ENCODE data around the gene DHH. TPM values are rescaled to one million over a fixed set of nuclear protein-coding genes. Genes with fewer than 3 reads are reported as not detected.
A peak's percentile ranks its signal among the peaks of the same experiment; 100 is the strongest.
"Not testable (repeated sequence)": the region's sequence is repeated elsewhere in the genome, so short reads cannot be mapped to it uniquely, and the experiment has no call there.

DHH gene
- total RNA-seq, 2 donors from 2014 or later: 0.17 to 0.44 TPM

- no peak for ATAC-seq
- Mint-ChIP-seq H3K4me3 (no peak overlapping the region), H3K27ac (no peak overlapping the region), H3K27me3 (peaks cover 10% of the 10 kb centered on the region), H3K36me3 (ENCODE audit: low read depth) (no peaks in the 10 kb centered on the region), H3K4me1 (no peaks in the 10 kb centered on the region)
- DNase-seq: no peak
- H3K9me3 ChIP-seq (ENCODE audit: control insufficient read depth, low read length, poor library complexity, severe bottlenecking): no peaks in the 10 kb centered on the region
These were observed 14.8 kb downstream of the DHH start for GRCh38 chr12:49079793-49080192.

GRCh38 chr12:49070971-49071370 lies 23.6 kb downstream of the DHH start:
- H3K4me1 Mint-ChIP-seq: peaks cover 23% of the 10 kb centered on the region
- peaks cover 2% of the 10 kb centered on the region for H3K36me3 Mint-ChIP-seq (ENCODE audit: low read depth)
- no peaks in the 10 kb centered on the region for H3K27me3 Mint-ChIP-seq
- peak overlapping the region; percentile 99 for H3K4me3 Mint-ChIP-seq
- no peak for DNase-seq
- H3K27ac Mint-ChIP-seq: no peak overlapping the region
- no peaks in the 10 kb centered on the region for H3K9me3 ChIP-seq (ENCODE audit: control insufficient read depth, low read length, poor library complexity, severe bottlenecking)
- no peak for ATAC-seq

DNA sequence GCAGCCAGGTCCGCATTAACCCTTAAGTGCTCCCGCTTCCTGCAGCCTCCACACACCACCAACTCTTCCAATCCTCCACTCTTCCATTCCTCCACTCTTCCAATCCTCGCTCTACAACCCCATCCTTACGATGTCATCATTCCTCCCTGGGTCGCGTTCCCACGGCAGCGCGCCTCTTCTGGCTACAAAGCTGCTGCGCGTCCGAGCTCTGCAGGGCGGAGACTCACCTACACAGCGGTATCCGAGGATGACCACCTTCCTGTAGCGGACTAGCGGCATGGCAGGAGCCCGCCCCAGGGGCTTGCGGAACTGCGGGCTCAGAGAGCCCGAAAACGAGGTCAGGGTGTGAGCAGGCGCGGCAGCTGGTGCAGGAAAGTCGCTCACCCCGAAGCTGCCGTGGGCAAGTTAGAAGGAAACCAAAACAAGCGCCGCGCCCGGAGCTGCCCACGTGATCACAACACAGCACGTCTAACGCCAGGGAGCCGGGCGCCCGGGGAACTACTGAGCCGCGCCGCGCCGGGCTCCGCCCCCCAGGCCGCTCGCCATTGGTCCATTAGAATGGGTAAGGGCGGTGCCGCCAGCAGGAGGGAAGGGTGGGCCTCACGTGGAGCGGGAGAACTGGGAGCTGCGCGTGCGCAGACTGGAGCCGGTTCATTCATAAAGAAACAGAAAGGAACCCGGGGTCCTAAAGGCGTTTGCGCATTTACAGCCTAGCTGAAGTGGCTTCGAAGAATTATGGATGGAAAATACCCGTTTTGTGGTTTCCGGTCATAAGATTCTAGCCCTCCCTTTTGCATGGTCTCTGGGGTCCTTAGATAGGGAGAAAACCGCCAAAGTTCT lies 24.9 kb downstream of the DHH start, which contains the start of gene RHEBL1:
Gene RHEBL1 (minus strand): TSS at position 473 of the 840 bp plus-strand sequence. CDS start 194 bp downstream, at position 279.
- ATAC-seq (peak; percentile 99), DNase-seq (peak; percentile 95 to 99 (median 97))
- no peaks in the 10 kb centered on the region for H3K9me3 ChIP-seq (ENCODE audit: control insufficient read depth, low read length, poor library complexity, severe bottlenecking)
- Mint-ChIP-seq H3K27ac (peak within 1 kb of the TSS; percentile 100), H3K4me3 (peak within 1 kb of the TSS; percentile 99), H3K4me1 (peaks cover 23% of the 10 kb centered on the region), H3K36me3 (ENCODE audit: low read depth) (peaks cover 4% of the 10 kb centered on the region), H3K27me3 (no peaks in the 10 kb centered on the region)

DNA sequence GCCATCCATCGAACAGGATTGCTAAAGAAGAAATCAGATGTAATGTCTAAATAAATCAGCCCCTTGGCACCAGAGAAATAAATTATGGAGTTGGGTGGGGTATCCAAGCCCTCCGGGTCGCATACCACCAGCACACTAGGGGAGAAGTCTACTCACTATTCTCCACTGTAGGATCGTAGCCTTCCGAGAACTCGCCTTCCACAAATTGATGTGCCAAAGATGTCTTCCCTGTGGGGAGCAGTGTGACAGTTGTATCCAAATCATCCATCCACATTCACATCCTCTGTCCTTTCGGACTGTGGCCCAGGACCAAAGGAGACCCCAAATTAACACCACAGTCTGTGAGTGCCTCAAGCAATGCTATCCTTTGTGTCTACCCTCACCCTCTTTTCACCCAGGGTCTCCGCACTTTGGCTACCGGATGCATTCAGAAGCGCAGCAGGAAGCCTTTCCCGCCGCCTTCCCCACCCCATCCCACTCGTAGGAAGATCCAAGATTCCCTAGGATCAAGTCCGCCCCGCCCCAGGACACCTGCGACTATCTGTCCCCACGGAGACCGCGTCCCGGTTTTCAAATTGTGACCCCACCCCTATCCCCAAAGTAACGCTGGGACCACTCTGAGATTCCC lies 25.6 kb downstream of the DHH start:
- H3K36me3 Mint-ChIP-seq (ENCODE audit: low read depth): peaks cover 5% of the 10 kb centered on the region
- ATAC-seq (no peak), DNase-seq (no peak)
- H3K27me3 Mint-ChIP-seq: no peaks in the 10 kb centered on the region
- H3K4me1 Mint-ChIP-seq: peaks cover 24% of the 10 kb centered on the region
- no peaks in the 10 kb centered on the region for H3K9me3 ChIP-seq (ENCODE audit: control insufficient read depth, low read length, poor library complexity, severe bottlenecking)
- H3K27ac Mint-ChIP-seq: peak overlapping the region; percentile 100
- H3K4me3 Mint-ChIP-seq: peak overlapping the region; percentile 99

GRCh38 chr12:49066120-49066519 lies 28.5 kb downstream of the DHH start:
- no peaks in the 10 kb centered on the region for H3K9me3 ChIP-seq (ENCODE audit: control insufficient read depth, low read length, poor library complexity, severe bottlenecking)
- peaks cover 29% of the 10 kb centered on the region for H3K4me1 Mint-ChIP-seq
- DNase-seq: no peak
- no peaks in the 10 kb centered on the region for H3K27me3 Mint-ChIP-seq
- peaks cover 7% of the 10 kb centered on the region for H3K36me3 Mint-ChIP-seq (ENCODE audit: low read depth)
- no peak for ATAC-seq
- H3K4me3 Mint-ChIP-seq: no peak overlapping the region
- H3K27ac Mint-ChIP-seq: no peak overlapping the region

- DNase-seq (no peak), ATAC-seq (no peak)
- H3K4me3 Mint-ChIP-seq: no peak overlapping the region
- no peaks in the 10 kb centered on the region for H3K9me3 ChIP-seq (ENCODE audit: control insufficient read depth, low read length, poor library complexity, severe bottlenecking)
- peaks cover 7% of the 10 kb centered on the region for H3K36me3 Mint-ChIP-seq (ENCODE audit: low read depth)
- H3K27ac Mint-ChIP-seq: peak overlapping the region; percentile 41
- H3K4me1 Mint-ChIP-seq: peaks cover 23% of the 10 kb centered on the region
- no peaks in the 10 kb centered on the region for H3K27me3 Mint-ChIP-seq
These were observed 29.8 kb downstream of the DHH start for GRCh38 chr12:49064767-49065152.

- peaks cover 35% of the 10 kb centered on the region for H3K4me1 Mint-ChIP-seq
- H3K36me3 Mint-ChIP-seq (ENCODE audit: low read depth): not testable (repeated sequence)
These were observed 32.7 kb downstream of the DHH start for GRCh38 chr12:49061916-49062315.

DNA sequence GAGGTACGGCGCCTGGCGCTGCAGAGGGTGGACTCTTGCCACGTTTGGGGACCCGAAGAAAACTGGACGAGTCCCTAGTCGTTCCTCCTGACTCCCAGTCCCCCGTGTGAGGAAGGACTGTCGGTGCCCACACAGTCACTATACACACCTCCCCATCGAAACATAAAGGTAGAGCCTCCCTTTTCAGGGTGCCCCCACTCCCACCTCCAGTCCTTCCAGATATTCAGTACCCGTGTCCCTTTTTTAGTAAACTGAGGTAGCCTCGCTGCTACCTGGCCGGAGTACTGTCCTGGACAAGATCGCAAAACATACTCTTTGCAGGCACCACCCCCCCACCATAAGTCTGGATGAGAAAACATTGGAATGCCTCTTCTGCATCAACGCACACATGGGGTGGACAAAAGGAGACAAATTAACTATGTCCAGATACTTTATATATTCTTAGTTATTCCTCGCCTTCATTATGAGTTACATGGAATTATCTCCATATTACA lies 33.4 kb downstream of the DHH start:
- Mint-ChIP-seq H3K4me3 (peak overlapping the region; percentile 93), H3K4me1 (peaks cover 42% of the 10 kb centered on the region), H3K36me3 (ENCODE audit: low read depth) (peaks cover 4% of the 10 kb centered on the region), H3K27me3 (no peaks in the 10 kb centered on the region), H3K27ac (peak overlapping the region; percentile 92)
- DNase-seq (no peak), ATAC-seq (no peak)
- no peaks in the 10 kb centered on the region for H3K9me3 ChIP-seq (ENCODE audit: control insufficient read depth, low read length, poor library complexity, severe bottlenecking)

More at GRCh38 chr12:49061916-49062315, 32.7 kb downstream of the DHH start:
- not testable (repeated sequence) for ATAC-seq; DNase-seq; H3K4me3 Mint-ChIP-seq; H3K9me3 ChIP-seq (ENCODE audit: control insufficient read depth, low read length, poor library complexity, severe bottlenecking); H3K27me3 Mint-ChIP-seq
- peak overlapping the region; percentile 92 for H3K27ac Mint-ChIP-seq

DNA sequence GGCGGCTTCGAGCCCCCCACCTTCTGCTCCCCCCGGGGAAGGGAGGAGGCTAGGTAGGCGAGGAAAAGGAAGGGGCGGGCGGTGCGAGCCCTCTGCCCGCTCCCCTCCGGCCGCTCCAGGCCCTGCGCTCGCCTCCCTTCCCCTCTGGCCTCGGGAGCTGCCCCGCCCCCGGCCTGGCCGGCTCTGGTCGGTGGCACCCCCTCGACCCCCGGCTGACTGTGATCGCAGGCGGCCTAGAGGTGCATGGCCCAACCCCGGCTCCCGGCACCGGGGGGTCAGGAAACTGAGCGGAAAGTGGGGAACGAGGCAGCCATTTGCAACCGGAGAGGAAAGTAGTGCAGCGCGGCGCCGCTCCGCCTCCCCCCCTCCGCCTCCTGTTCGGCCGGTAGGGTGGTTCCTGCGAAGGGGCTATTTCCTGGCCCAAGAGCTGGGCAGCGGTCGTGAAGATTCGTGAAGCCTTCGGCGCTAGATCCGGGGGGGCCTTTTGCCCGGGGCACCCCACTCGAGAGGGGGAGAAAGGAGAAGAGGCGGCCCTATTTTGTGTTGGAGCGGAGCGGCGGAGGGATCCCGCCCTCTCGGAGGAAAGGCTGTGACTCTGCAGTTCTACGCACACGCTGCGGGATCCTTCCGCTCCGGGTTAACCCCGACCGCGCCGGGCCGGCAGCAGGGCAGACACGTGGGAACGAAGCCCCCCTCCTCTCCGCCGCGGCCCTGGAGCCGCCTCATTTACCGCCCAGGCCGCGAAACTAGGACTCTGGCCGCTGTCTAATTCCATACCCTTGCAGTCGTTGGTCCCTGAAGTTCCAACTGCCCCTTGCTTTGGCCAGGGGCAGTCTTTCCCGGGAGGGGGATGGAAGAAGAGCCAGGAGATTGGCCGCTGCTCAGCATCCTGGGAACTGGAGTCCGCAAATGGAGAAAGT lies 34.1 kb downstream of the DHH start, which contains the start of gene KMT2D:
Gene KMT2D (minus strand): TSS at position 558 of the 920 bp plus-strand sequence. CDS start 5,470 bp downstream, outside the sequence.
- ATAC-seq (peak; percentile 73), DNase-seq (peak; percentile 75 to 79 (median 76))
- H3K9me3 ChIP-seq (ENCODE audit: control insufficient read depth, low read length, poor library complexity, severe bottlenecking): no peaks in the 10 kb centered on the region
- peaks cover 49% of the 10 kb centered on the region for H3K4me1 Mint-ChIP-seq
- H3K4me3 Mint-ChIP-seq: peak within 1 kb of the TSS; percentile 95
- peaks cover 7% of the 10 kb centered on the region for H3K36me3 Mint-ChIP-seq (ENCODE audit: low read depth)
- no peaks in the 10 kb centered on the region for H3K27me3 Mint-ChIP-seq
- H3K27ac Mint-ChIP-seq: peak within 1 kb of the TSS; percentile 96

GRCh38 chr12:49059299-49060171 lies 35.1 kb downstream of the DHH start:
- ATAC-seq: peak; percentile 3
- peaks cover 7% of the 10 kb centered on the region for H3K36me3 Mint-ChIP-seq (ENCODE audit: low read depth)
- peak overlapping the region; percentile 96 for H3K27ac Mint-ChIP-seq
- no peaks in the 10 kb centered on the region for H3K9me3 ChIP-seq (ENCODE audit: control insufficient read depth, low read length, poor library complexity, severe bottlenecking)
- DNase-seq: no peak
- H3K4me1 Mint-ChIP-seq: peaks cover 58% of the 10 kb centered on the region
- no peaks in the 10 kb centered on the region for H3K27me3 Mint-ChIP-seq
- peak overlapping the region; percentile 95 for H3K4me3 Mint-ChIP-seq

DNA sequence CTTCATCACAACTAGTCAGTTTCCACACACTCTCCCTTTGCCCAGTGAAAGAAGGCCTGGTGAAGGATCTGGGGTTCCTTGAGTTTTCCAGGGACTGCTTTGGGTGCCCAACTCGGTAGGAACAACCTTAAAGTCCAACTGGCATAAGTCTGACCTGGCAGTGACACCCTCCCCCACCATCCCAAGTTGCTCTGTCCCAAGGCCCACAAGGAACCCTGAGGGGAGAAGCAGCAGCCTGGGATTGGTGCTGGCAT lies 35.6 kb downstream of the DHH start:
- H3K27me3 Mint-ChIP-seq: no peaks in the 10 kb centered on the region
- H3K4me3 Mint-ChIP-seq: peak overlapping the region; percentile 95
- ATAC-seq (no peak), DNase-seq (no peak)
- no peaks in the 10 kb centered on the region for H3K9me3 ChIP-seq (ENCODE audit: control insufficient read depth, low read length, poor library complexity, severe bottlenecking)
- peak overlapping the region; percentile 96 for H3K27ac Mint-ChIP-seq
- peaks cover 6% of the 10 kb centered on the region for H3K36me3 Mint-ChIP-seq (ENCODE audit: low read depth)
- peaks cover 59% of the 10 kb centered on the region for H3K4me1 Mint-ChIP-seq

GRCh38 chr12:49058366-49059044 lies 36.1 kb downstream of the DHH start:
- Mint-ChIP-seq H3K4me3 (peak overlapping the region; percentile 95), H3K36me3 (ENCODE audit: low read depth) (peaks cover 4% of the 10 kb centered on the region), H3K27ac (peak overlapping the region; percentile 96), H3K27me3 (no peaks in the 10 kb centered on the region), H3K4me1 (peaks cover 54% of the 10 kb centered on the region)
- ATAC-seq: no peak
- DNase-seq: no peak
- no peaks in the 10 kb centered on the region for H3K9me3 ChIP-seq (ENCODE audit: control insufficient read depth, low read length, poor library complexity, severe bottlenecking)

Measured in T-helper 17 cell (primary cell).